ENCODE results near the gene NR5A1.

NR5A1 gene

DNA sequence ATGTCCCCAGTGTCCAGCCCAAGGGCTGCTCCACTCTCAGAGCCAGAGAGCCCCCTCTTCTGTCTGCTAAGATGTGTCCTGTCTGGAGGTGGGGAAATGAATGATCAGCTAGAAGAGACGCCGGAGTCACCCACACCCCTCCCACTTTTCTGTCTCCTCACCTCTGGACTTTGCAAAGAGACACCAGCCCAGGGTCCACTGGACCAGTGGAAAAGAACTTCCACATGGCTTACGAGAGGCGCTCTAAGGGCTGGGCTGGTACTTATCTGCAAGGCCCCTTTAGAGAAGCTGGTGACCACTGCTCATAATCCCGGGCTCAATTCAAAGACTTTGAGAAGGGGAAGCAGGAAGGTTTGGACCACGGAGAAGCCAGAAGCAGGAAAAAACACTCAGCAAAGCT lies 9.2 kb downstream of the NR5A1 start:
- no peak for DNase-seq

GRCh38 chr9:124497441-124497840 lies 9.8 kb downstream of the NR5A1 start:
- no peak for DNase-seq

- DNase-seq: no peak
These were observed 10.7 kb downstream of the NR5A1 start for GRCh38 chr9:124496463-124496862.

- no peak for DNase-seq
These were observed 11.1 kb downstream of the NR5A1 start for GRCh38 chr9:124496075-124496449.

- no peak for DNase-seq
These were observed 11.8 kb downstream of the NR5A1 start for GRCh38 chr9:124495126-124496074.

DNA sequence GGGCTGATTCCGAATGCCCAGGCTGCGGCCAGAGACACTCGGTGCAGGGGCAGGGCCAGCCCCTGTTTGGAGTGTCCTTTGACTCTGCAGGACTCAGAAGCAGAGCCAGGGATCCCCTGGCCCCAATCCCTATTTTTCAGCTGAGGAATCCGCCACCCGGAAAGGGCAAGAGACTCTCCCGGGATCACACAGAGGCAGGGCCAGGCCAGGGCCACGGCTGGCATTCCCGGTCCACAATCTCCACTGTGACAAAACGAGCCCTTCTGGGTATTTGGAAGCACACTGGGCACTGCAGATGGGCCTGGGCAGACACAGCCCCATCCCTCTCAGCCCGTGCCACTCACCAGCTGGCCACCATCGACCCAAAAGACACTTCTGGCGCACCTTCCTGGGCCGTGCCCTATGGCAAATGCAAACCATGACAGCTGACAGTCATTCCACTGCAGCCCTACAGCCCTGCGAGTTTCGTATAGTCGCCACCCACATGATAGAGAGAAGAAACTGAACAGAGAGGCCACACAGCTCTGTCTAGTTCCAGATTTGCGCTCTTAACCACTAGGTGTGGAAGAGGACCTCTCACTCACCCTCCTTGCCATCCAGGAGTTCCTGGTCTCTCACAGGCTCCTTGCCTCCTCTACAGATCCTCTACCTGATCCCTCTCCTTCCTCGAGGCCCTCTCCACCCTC lies 13.3 kb downstream of the NR5A1 start:
- DNase-seq: no peak

DNA sequence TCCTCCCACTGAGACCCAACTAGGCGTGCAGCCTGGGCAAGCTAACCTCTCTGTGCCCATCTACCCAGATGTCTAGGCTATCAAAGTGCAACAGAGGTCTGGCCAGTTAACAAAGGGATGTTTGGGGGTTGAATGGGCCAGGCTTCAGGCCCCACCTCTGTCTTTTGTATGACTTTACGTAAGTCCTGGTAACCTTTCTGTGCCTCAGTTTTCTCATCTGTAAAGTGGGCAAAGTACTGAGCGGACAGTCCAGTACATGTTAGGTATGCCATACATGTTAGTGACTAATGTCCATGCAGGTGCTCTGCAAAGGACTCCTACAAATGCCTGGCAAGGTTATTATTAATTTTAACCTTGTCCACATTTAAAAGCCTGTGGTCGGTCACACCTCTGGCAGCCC lies 14.0 kb downstream of the NR5A1 start:
- DNase-seq: no peak

GRCh38 chr9:124492818-124493217 lies 14.4 kb downstream of the NR5A1 start:
- no peak for DNase-seq

GRCh38 chr9:124491049-124491975 lies 15.9 kb downstream of the NR5A1 start:
- no peak for DNase-seq

DNA sequence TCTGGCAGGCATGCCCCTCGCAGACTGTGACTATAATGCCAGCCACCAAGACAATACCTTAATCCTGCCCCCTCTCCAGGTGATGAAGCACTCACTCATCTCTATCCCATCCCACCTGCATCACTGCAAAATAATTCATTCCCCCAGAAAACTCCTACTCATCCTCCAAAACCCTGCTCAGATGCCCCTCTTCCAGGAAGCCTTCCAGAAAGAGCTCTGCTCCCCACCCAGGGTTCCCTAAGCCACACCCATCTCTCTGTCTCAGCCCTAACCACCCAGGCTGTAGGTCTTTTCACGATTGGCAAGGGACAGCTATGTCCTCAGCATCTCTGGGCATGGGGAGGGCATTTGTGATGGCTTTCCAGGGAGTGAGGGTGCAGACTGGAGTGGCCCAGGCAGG lies 17.2 kb downstream of the NR5A1 start:
- no peak for DNase-seq

- no peak for DNase-seq
These were observed 18.0 kb downstream of the NR5A1 start for GRCh38 chr9:124489222-124489621.

- no peak for DNase-seq
These were observed 18.5 kb downstream of the NR5A1 start for GRCh38 chr9:124488641-124489210.

DNA sequence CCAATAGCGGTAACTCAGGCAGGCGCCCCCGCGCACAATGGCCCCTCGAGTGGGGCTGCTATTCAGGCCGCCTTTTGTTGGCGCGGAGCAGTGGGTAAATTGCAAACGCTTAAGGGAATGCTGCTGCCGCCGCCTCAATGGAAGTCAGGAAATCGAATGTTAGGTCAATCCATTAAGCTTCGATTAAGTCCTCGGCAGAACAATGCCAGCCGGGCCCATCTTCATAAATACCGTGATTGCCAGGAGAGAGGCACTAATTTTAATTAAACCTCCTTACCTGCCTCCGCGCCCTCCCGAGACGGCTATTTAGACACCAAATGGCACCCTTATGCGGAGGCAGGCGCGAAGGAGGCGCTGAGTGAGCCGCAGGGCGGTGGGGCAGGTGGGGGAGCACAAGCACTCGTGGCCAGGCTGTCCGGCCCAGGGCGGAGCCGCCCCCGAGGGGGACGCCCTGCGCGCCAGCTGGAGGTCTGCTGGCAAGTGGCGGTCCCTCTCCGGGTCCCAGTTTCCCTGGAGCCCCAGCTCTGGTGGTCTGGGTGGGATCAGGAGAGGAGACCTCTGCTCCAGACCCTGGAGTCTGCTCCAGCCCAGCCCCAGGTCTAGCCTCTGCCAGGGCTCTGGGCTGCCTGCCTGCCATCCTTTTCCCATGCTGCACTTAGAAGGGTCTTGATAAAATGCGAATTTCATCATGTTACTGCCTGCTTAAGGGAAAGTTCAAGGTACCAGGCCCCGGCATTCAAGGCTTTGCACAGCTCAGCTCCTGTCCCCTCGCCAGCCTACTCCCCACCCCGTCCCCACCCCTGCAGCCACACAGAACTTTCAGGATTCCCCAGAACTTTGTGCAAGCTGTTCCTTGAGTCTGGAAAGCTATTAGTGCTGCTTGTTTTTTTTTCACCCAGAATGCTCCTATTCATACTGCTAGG lies 19.7 kb downstream of the NR5A1 start:
- DNase-seq: no peak

DNA sequence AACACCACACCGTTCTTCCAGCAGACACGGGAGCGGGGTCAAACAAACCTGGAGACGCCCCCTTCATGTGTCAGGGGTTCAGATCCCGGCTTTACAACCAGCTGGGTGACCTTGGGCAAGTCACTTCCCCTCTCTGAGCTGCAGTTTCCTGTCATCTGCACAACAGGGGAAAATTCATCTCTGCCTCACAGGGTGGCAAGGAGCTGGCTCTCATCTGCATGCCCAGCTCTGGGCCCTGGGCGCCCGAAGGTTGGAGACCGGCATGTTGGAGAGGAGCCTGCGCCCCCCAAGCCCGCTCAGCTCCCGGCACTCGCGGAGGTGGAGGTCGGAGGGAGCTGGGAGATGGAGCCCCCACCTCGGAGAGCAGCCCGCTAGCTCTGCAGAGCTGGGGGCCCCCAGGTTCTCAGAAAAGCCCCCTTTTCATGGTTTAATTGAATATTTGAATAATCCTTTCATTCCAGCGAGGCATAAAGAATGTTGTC lies 20.4 kb downstream of the NR5A1 start:
- no peak for DNase-seq

GRCh38 chr9:124485936-124486335 lies 21.3 kb downstream of the NR5A1 start:
- no peak for DNase-seq

- DNase-seq: no peak
These were observed 22.0 kb downstream of the NR5A1 start for GRCh38 chr9:124485201-124485600.

DNA sequence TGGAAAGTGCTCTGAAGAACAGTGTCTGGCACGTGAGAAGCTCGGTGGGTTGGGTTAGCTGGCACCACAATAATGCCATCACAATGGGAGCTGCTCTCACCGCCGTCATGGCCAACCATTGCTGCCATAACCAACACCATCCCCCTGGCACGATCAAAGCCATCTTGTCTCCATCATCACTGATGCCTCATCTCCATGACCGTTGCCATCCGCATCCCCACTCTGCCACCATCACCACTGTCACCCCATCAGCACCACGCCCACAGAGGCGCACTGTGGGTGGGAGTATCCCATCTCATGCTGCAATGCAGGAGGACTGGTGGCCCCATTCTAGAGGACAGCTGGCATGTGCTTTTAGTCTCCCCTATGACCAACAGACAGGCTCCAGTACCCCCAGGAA lies 23.7 kb downstream of the NR5A1 start:
- no peak for DNase-seq

DNA sequence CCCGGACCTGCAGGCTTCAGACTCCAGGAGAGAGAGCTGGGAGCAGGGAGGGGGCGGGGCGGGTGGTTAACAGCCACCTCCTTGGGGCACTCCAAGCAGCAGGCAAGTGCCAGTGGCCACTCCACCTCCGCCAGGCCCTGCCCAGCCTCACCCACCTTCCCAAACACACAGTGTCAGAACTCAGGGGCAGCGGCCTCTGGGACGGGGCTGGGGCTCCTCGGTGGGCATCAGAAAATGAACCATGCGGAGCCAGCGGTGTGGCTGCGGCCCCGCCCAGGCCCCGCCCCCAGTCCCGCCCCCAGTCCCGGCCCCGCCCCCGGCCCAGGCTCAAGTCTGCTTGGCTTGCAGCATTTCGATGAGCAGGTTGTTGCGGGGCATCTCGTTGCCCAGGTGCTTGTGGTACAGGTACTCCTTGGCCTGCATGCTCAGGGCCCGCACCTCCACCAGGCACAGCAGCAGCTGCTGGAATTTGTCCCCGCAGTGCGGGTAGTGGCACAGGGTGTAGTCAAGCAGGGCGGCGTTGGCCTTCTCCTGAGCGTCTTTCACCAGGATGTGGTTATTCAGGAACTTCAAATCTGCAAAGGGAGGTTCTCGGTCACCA lies 24.7 kb downstream of the NR5A1 start:
- no peak for DNase-seq

DNA sequence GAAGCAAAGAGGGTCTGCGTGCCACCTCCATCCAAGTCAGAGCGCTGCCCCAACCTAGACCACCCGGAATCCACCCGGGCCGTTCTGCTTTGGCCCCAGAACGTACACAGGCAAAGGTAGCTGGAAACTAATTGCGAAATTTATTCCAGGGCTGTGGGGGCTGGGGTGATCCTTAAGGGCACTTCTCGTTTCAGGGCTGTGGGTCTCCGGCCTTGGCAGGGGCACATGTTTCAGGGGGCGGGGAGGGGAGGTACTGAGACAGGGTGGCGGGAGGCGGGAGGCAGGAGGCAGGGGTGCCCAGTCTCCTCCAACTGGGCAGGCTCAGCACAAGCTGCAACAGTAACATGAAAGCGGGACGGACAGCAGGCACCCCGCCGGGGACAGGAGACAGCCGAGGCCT lies 26.1 kb downstream of the NR5A1 start:
- no peak for DNase-seq

DNA sequence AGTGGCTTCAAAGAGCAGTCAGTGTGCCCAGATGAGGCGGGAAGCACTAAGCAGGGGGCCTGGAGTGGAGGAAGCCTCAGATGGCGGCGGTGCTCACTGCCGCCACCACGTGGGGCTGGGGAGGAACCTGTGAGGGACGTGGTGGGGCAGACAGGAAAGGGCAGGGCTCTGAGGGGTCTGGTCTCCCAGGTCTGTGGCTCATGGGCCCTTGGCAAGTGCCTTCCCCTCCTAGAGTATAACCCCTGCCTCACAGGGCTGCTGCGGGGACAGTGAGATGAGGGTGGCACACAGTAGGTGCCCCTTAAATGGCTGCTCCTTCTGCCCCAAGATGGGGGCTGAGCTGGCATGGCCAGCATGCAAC lies 26.6 kb downstream of the NR5A1 start:
- no peak for DNase-seq

DNA sequence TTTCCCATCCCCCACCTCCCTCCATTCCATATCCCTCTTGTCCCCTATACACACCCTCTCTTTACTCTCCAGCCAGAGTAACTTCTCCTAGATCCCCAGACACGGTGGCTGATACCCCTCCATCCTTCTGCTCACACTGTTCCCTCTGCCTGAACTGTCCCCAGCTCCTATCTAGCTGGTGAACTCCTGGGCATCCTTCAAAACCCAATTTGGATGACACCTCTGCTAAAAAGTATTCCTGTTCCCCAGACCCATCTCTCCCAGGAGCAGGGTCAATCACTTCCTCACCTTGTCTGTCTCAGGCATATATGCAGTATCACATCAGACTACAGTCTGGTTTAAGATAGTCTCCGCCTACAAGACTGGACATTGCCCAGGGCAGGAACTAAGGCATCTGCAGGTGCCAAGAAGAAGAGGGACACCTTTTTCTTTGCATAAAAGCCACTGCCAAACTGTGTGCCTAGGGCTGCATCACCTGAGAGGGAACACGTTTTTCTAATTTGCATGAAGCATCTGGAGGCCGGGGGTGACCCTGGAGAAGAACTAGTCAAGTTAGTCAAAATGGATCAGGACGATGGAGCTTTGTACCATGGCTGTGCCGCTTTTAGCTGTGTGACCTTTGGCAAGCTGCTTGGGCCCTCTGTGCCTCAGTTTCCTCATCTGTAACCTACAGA lies 27.1 kb downstream of the NR5A1 start:
- no peak for DNase-seq

All from stimulated activated naive CD4-positive, alpha-beta T cell treated with Interleukin-2 at 50 U/mL for 16 hours (primary cell).